ENCODE measurements around the gene UPP2. TPM values are rescaled to one million over a fixed set of nuclear protein-coding genes. Genes with fewer than 3 reads are reported as not detected.

The UPP2 gene
- 10 to 100 TPM in 1 of 4 donors, 1 to 10 TPM in 3; 3.7 to 13.5 (median 8.5) TPM for polyA plus RNA-seq (ENCODE audit: insufficient read length in 4 of 4)

DNA sequence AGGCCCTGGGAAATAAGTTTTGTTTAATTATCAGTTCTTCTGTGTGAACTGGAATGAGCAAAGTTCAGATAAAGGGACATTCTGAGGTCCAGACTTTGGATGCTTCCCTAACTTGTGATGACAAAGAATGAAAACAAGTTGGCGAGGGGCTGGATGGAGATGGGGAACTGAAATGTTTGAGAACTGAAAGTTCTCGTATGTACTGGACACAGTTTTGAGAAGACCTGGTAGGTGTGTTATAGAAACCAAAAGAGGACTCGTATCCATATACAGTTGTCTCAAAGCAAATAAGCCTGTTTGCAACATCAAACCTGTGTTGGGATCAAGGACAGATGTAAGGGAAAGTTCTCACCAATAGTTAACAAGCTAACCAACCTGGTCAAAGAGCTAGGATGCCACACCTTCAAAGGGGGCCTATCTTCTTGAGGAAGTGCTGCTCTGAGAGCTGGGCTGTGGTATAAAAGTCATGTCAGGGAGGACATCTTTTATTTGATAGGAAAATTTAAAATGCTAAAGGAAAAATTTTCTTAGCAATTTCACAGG, at the start of gene UPP2:
Gene UPP2 (plus strand): TSS at position 493 of the 543 bp plus-strand sequence. CDS start 188 bp downstream, outside the sequence.
- DNase-seq (ENCODE audit: low read depth in 4 of 4, low spot score in 3 of 4): no peak

- DNase-seq (ENCODE audit: low read depth in 4 of 4, low spot score in 3 of 4): no peak
Observed at GRCh38 chr2:158052761-158053160, 48.9 kb upstream of the UPP2 start.

DNA sequence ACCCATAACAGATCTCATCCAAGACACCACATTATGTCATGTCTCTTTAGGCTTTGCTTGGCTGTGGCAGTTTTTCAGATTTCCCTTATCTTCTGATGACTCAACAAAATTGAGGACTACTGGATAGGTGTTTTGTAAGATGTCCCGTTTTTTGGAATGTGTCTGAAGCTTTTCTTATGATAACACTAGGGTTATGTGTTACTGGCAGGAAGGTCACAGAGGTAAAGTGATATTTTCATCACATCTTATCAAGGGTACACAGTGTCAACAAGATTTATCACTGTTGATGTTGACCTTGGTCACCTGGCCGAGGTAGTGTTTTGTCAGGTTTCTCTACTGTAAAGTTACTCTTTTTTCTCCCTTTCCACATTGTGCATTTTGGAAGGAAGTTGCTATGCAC, 44.8 kb upstream of the UPP2 start:
- DNase-seq (ENCODE audit: low read depth in 4 of 4, low spot score in 3 of 4): no peak

- no peak for DNase-seq (ENCODE audit: low read depth in 4 of 4, low spot score in 3 of 4)
Observed at GRCh38 chr2:158060160-158060834, 41.4 kb upstream of the UPP2 start.

GRCh38 chr2:158060835-158061435, 40.7 kb upstream of the UPP2 start:
- DNase-seq (ENCODE audit: low read depth in 4 of 4, low spot score in 3 of 4): no peak

- no peak for DNase-seq (ENCODE audit: low read depth in 4 of 4, low spot score in 3 of 4)
Observed at GRCh38 chr2:158061763-158062162, 39.9 kb upstream of the UPP2 start.

DNA sequence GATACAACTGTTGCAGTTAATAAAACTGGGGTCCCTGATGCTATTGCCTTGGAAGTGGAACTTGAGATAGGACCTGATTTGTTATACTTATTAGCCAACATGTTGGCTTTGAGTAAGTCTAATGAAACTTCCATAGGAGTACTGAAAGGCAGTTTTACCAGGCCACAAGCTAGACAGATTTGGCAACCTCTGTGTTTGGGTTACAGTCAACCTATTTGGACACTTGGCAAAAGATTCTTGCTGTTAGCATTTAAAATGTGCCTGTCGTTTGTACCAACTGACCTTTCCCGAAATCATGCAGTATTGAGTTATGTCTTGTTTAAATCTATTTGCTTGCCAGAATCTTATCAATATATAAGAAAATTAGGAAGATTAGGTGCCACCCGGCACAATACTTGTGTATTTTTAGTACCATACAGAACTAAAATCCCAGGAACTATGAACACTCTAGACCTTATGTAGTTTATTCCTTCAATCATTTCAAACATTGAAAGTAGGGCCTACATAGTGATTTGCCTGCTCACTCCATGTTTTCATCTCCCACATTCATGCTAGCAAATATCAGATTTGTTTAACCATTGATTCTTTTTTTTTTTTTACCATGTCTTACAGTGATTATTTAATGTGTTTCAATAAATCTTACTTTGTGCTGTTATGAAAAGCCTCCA, 35.5 kb upstream of the UPP2 start:
- DNase-seq (ENCODE audit: low read depth in 4 of 4, low spot score in 3 of 4): no peak

DNA sequence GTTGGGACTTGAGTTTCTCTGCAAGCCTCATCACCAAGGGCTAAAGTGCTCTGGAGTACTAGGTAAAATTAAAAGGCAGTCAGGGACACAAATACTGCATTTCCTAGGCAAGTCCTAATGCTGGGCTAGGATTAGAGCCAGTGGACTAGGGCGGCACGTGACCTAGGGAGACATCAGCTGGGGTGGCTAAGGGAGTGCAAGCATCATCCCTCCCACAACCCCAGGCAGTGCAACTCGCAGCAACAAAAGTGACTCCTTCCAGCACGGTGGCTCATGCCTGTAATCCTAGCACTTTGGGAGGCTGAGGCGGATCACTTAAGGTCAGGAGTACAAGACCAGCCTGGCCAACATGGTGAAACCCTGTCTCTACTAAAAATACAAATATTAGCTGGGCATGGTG, 30.7 kb upstream of the UPP2 start:
- DNase-seq (ENCODE audit: low read depth in 4 of 4, low spot score in 3 of 4): no peak

DNA sequence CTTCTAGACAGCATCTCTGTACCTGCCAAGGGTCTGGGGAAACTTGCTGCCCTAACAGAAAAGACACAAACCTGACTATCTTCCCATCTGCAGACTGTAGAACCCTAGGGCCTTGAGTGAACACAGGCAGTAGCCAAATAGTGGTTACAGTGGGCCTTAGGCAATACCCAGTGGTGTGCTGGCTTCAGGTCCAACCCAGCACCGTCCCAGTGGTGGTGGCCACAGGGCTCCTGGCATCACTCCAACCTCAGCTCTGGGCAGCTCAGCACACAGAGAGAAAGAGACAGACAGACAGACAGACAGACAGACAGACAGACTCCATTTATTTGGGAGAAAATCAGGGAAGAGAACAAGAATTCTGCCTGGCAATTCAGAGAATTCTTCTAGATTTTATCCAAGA, 29.3 kb upstream of the UPP2 start:
- DNase-seq (ENCODE audit: low read depth in 4 of 4, low spot score in 3 of 4): no peak

- DNase-seq (ENCODE audit: low read depth in 4 of 4, low spot score in 3 of 4): no peak
Observed at GRCh38 chr2:158079672-158080071, 22.0 kb upstream of the UPP2 start.

- no peak for DNase-seq (ENCODE audit: low read depth in 4 of 4, low spot score in 3 of 4)
Observed at GRCh38 chr2:158088093-158088492, 13.6 kb upstream of the UPP2 start.

GRCh38 chr2:158089322-158089721, 12.4 kb upstream of the UPP2 start:
- no peak for DNase-seq (ENCODE audit: low read depth in 4 of 4, low spot score in 3 of 4)

- no peak for DNase-seq (ENCODE audit: low read depth in 4 of 4, low spot score in 3 of 4)
Observed at GRCh38 chr2:158091647-158092046, 10.0 kb upstream of the UPP2 start.

DNA sequence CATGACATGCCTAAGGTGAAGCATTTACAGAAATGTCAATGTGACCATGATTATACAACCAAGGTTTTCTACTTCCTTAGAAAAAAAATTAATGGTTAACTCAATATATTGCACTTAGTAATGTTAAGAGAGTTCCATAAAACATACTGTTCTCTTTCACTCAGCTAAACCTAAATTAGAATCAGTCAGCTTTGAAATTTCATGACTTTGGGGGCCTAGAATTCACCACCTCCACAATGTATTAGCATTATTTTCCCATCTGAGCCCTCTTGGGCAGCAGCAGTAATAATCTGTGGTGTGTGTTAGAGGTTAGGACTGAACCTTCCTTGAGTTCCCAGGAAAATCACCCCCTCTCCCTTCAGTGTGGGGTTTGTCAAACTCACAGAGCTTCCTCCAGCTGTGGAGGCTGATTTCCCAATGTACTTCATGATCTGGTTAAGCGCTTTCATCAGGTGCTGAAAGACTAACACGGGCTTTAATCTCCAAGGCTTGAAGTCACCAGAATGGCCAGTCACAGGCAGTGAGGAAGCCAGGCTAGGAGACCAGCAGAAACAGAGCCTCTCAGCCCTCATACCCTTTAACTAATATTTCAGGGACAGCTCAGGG, 7.1 kb upstream of the UPP2 start:
- no peak for DNase-seq (ENCODE audit: low read depth in 4 of 4, low spot score in 3 of 4)

GRCh38 chr2:158095269-158095668, 6.4 kb upstream of the UPP2 start:
- DNase-seq (ENCODE audit: low read depth in 4 of 4, low spot score in 3 of 4): no peak

DNA sequence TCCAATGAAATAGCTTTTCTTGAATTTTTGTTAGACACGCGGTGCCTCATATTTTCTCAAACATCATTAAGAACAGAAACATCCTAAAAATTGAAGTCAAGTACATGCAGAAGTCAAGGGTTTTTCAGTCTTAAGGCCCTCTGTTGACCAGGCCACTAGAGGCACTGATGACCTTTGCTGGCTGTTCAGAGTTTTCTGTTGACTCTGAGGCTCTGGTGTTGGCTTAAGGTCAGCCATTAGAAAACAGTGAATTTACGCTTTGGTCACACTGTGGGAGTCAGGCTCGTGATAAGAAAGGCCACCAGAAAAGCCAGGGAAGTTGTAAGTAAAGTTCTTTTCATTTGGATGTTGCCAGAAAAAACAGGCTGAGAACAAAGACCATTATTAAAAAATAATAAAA, 5.8 kb upstream of the UPP2 start:
- DNase-seq (ENCODE audit: low read depth in 4 of 4, low spot score in 3 of 4): no peak

- no peak for DNase-seq (ENCODE audit: low read depth in 4 of 4, low spot score in 3 of 4)
Observed at GRCh38 chr2:158097481-158097880, 4.2 kb upstream of the UPP2 start.

- no peak for DNase-seq (ENCODE audit: low read depth in 4 of 4, low spot score in 3 of 4)
Observed at GRCh38 chr2:158098178-158098577, 3.5 kb upstream of the UPP2 start.

DNA sequence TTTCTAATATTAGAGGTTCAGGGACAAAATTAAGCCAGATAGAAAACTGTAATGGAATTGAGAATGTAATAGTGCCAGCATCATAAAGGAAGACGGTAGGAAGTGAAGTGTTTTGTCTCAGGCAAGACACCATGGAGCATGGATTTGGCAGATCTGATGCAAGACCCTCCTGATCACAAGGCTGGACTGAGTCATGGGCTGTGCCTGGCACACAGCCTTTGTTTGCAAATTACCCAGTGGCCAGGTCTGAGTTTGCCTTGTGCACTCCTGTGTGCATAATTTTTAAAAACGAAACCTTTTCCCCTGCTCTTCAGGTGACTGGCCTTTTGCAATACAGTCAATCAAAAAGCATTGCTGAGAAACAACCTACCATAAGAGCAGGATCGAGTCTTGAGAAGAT, 2.0 kb upstream of the UPP2 start:
- no peak for DNase-seq (ENCODE audit: low read depth in 4 of 4, low spot score in 3 of 4)

DNA sequence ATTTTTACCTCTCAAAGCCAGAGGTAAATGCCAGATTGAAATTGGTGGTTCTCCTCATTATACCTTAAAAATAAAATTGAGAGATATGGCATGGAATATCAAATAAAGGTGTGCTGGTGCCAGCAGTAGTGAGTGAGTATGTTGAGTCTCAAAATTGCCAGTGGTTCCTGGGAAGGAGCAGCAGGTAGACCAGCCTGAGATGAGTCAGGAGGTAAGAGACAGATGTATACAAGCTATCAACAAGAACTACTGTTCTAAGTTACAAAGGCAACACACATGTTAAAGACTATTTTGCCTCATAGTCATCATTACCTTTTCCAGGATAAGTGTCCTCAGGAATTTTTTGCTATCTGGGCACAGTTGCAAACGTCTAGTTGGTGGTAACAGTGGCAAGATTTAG, 1.3 kb upstream of the UPP2 start:
- no peak for DNase-seq (ENCODE audit: low read depth in 4 of 4, low spot score in 3 of 4)

DNA sequence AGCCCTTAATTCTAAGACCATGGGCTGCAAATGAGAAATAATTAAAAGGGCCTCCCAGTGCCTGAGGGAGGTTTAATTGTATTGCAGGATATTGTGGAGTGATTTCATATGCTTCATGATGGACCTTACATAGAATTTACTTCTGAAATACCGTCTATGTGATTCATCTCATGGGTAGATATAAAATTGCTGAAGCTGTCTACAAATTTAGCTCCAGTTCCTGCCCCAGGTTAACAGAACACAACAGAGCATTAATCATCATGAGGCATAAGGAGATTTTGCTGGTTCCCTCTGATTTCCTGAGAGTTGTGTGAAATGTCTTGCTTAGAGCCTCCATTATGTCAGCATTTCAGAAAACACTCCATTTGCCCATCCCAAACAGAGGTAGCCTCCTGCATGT, 770 bp downstream of the UPP2 start:
- DNase-seq (ENCODE audit: low read depth in 4 of 4, low spot score in 3 of 4): no peak

Data from right renal pelvis (tissue), 4 donors.